HuH-7 (cell line): ENCODE results near the gene CELF1.

Source experiments
- DNase-seq: peaks from one replicate; pipeline ENCODE4 v3.0.0; 2011; ENCODE audit warnings: low spot score

The CELF1 gene

GRCh38 chr11:47508240-47508957, 44.5 kb downstream of the CELF1 start:
- no peak for DNase-seq

GRCh38 chr11:47507563-47508239, 45.2 kb downstream of the CELF1 start:
- DNase-seq, result no peak

- no peak for DNase-seq
These were observed 46.0 kb downstream of the CELF1 start for GRCh38 chr11:47506795-47507562.

- no peak for DNase-seq
These were observed 46.6 kb downstream of the CELF1 start for GRCh38 chr11:47506373-47506772.

- DNase-seq, result no peak
These were observed 48.0 kb downstream of the CELF1 start for GRCh38 chr11:47504910-47505309.

- DNase-seq, result no peak
These were observed 49.7 kb downstream of the CELF1 start for GRCh38 chr11:47503227-47503626.

- DNase-seq, result no peak
These were observed 50.2 kb downstream of the CELF1 start for GRCh38 chr11:47502767-47503166.

- DNase-seq, result no peak
These were observed 51.8 kb downstream of the CELF1 start for GRCh38 chr11:47501101-47501500.

GRCh38 chr11:47500121-47500520, 52.8 kb downstream of the CELF1 start:
- no peak for DNase-seq

- no peak for DNase-seq
These were observed 53.3 kb downstream of the CELF1 start for GRCh38 chr11:47499614-47500013.

- DNase-seq, result no peak
These were observed 53.8 kb downstream of the CELF1 start for GRCh38 chr11:47499161-47499560.

- DNase-seq, result no peak
These were observed 54.3 kb downstream of the CELF1 start for GRCh38 chr11:47498584-47499152.

GRCh38 chr11:47498149-47498548, 54.8 kb downstream of the CELF1 start:
- no peak for DNase-seq

- no peak for DNase-seq
These were observed 56.1 kb downstream of the CELF1 start for GRCh38 chr11:47496808-47497207.

- no peak for DNase-seq
These were observed 57.1 kb downstream of the CELF1 start for GRCh38 chr11:47495856-47496217.

- DNase-seq, result no peak
These were observed 57.7 kb downstream of the CELF1 start for GRCh38 chr11:47495011-47495855.

- DNase-seq, result no peak
These were observed 63.6 kb downstream of the CELF1 start for GRCh38 chr11:47489395-47489755.

- no peak for DNase-seq
These were observed 64.1 kb downstream of the CELF1 start for GRCh38 chr11:47488674-47489394.

GRCh38 chr11:47488111-47488510, 64.8 kb downstream of the CELF1 start:
- peak; percentile 20 for DNase-seq

GRCh38 chr11:47487421-47487820, 65.5 kb downstream of the CELF1 start:
- no peak for DNase-seq

GRCh38 chr11:47485107-47485506, 67.8 kb downstream of the CELF1 start:
- no peak for DNase-seq
